Stimulated activated CD8-positive, alpha-beta memory T cell treated with anti-CD3 and anti-CD28 coated beads, Interleukin-15, amount 100 ng/mL, for 24 hours (primary cell): ENCODE results near the gene OR12D3.
"Not testable (repeated sequence)": the region's sequence is repeated elsewhere in the genome, so short reads cannot be mapped to it uniquely, and the experiment has no call there.

Experiments used
- DNase-seq: peaks from one replicate; pipeline ENCODE4 v3.0.0-alpha.2; 2020; ENCODE audit warnings: low read depth

Gene OR12D3

GRCh38 chr6:29375191-29375590 lies at the start of gene OR12D3:
Gene OR12D3, minus strand, starts transcription at chr6:29375291. Its CDS starts 4 bp downstream, at chr6:29375287.
- no peak for DNase-seq

GRCh38 chr6:29424575-29424974 lies 49.5 kb upstream of the OR12D3 start:
- DNase-seq = no peak

- no peak for DNase-seq
Measured at GRCh38 chr6:29424168-29424567, 49.1 kb upstream of the OR12D3 start.

- DNase-seq = no peak
Measured at GRCh38 chr6:29419516-29419915, 44.4 kb upstream of the OR12D3 start.

- DNase-seq = no peak
Measured at GRCh38 chr6:29414588-29414987, 39.5 kb upstream of the OR12D3 start, which contains the start of gene OR12D1. Gene OR12D1, plus strand, starts transcription at chr6:29414928.

GRCh38 chr6:29403801-29404200 lies 28.7 kb upstream of the OR12D3 start:
- DNase-seq = no peak

GRCh38 chr6:29399525-29399924 lies 24.4 kb upstream of the OR12D3 start:
- DNase-seq = no peak

GRCh38 chr6:29395331-29395730 lies 20.2 kb upstream of the OR12D3 start, which contains the start of gene OR12D2:
Gene OR12D2, plus strand, starts transcription at chr6:29395631. Its CDS starts 1,069 bp downstream, at chr6:29396700.
- DNase-seq = no peak

GRCh38 chr6:29388533-29388932 lies 13.4 kb upstream of the OR12D3 start:
- no peak for DNase-seq

- DNase-seq = no peak
Measured at GRCh38 chr6:29376003-29376402, 912 bp upstream of the OR12D3 start.

- DNase-seq = no peak
Measured at GRCh38 chr6:29368765-29369164, 6.3 kb downstream of the OR12D3 start, which contains the start of gene OR5V1. Gene OR5V1, minus strand, starts transcription at chr6:29368865. Its CDS starts 12,670 bp downstream, at chr6:29356195.

- no peak for DNase-seq
Measured at GRCh38 chr6:29355603-29356002, 19.5 kb downstream of the OR12D3 start.

- DNase-seq = no peak
Measured at GRCh38 chr6:29354980-29355379, 20.1 kb downstream of the OR12D3 start.

GRCh38 chr6:29349348-29349747 lies 25.7 kb downstream of the OR12D3 start:
- DNase-seq = not testable (repeated sequence)

GRCh38 chr6:29345380-29345779 lies 29.7 kb downstream of the OR12D3 start:
- no peak for DNase-seq

GRCh38 chr6:29336269-29336668 lies 38.8 kb downstream of the OR12D3 start:
- no peak for DNase-seq

- DNase-seq = no peak
Measured at GRCh38 chr6:29332676-29333075, 42.4 kb downstream of the OR12D3 start.

GRCh38 chr6:29325777-29326176 lies 49.3 kb downstream of the OR12D3 start:
- DNase-seq = no peak
